ENCODE results near the gene PURA. TPM values are rescaled to one million over a fixed set of nuclear protein-coding genes. Genes with fewer than 3 reads are reported as not detected.

PURA gene
- total and polyA plus RNA-seq, 2 donors (not counting 1 experiment from before 2014, with no cell fraction given): 2.2 to 23.5 TPM

GRCh38 chr5:140126315-140127012 lies 12.6 kb downstream of the PURA start:
- no peaks in the 10 kb centered on the region for H3K9me3 ChIP-seq (ENCODE audit: control extremely low read depth in 1 of 3, control insufficient read depth in 2 of 3, insufficient read depth in 1 of 3, low read length in 2 of 3)
- H2AFZ ChIP-seq (ENCODE audit: insufficient read depth, low read depth, low read length, poor library complexity, severe bottlenecking): no peak overlapping the region
- Mint-ChIP-seq H3K4me1 (peaks cover 26% of the 10 kb centered on the region), H3K9me3 (ENCODE audit: insufficient read depth) (no peaks in the 10 kb centered on the region), H3K4me3 (no peak overlapping the region), H3K27me3 (no peaks in the 10 kb centered on the region), H3K27ac (no peak overlapping the region)
- 100% methylated on average over 4 of the region's 6 CpGs for WGBS (ENCODE audit: insufficient coverage)
- intact Hi-C loops (cut with micrococcal nuclease): no loop called here
- H3K9ac ChIP-seq (ENCODE audit: low read length): no peak overlapping the region
- peaks cover 38% of the 10 kb centered on the region for H4K20me1 ChIP-seq (ENCODE audit: control insufficient read depth, insufficient read depth, low read length, poor library complexity, severe bottlenecking)
- H3K4me3 ChIP-seq (ENCODE audit: control extremely low read depth in 1 of 5, extremely low read depth in 1 of 5, insufficient read depth in 1 of 5, low read depth in 2 of 5, low read length in 4 of 5): no peak overlapping the region
- peaks cover 54% of the 10 kb centered on the region for H3K79me2 ChIP-seq (ENCODE audit: control insufficient read depth, insufficient read depth, low read length)
- CTCF ChIA-PET: interaction anchor here (1.1 to 2.3 kb wide), 4 partner anchors 11 to 19 kb away, joined by 3 to 5 read pairs (median 4); no protein-coding TSS in a partner anchor
- no peak for DNase-seq
- no peak for ATAC-seq (ENCODE audit: low read depth)
- peaks cover 0 to 2% of the 10 kb centered on the region in 2 donors for H3K4me1 ChIP-seq (ENCODE audit: control insufficient read depth in 2 of 2, insufficient read depth in 2 of 2, low read length in 2 of 2)
- H3K27me3 ChIP-seq (replicated peaks in 1 of 4; ENCODE audit: control extremely low read depth in 1 of 4, control insufficient read depth in 3 of 4, insufficient read depth in 4 of 4, low read length in 3 of 4): no peaks in the 10 kb centered on the region
- H3K4me2 ChIP-seq (replicated peaks; ENCODE audit: low read depth, low read length, poor library complexity, severe bottlenecking): no peak overlapping the region
- H3K36me3 ChIP-seq (replicated peaks in 1 of 2; ENCODE audit: control extremely low read depth in 1 of 2, control insufficient read depth in 1 of 2, extremely low read depth in 1 of 2, insufficient read depth in 2 of 2, low read length in 1 of 2): no peaks in the 10 kb centered on the region
- H3K27ac ChIP-seq (ENCODE audit: low read length in 2 of 2): no peak overlapping the region
- TF ChIP-seq EZH2 (IDR thresholded peaks at IDR 0.05; ENCODE audit: borderline replicate concordance, insufficient read depth, low read depth, low read length, poor library complexity, severe bottlenecking) (no peak), CTCF (IDR thresholded peaks at IDR 0.05) (no peak)
- POLR2A ChIA-PET: no interaction called here

- no peak for ATAC-seq (ENCODE audit: low read depth)
- ChIA-PET POLR2A (no interaction called here), CTCF (interaction anchor here (2.3 kb wide), 1 partner anchor 13 kb away, joined by 4 read pairs; no protein-coding TSS in a partner anchor)
- Mint-ChIP-seq H3K27ac (no peak overlapping the region), H3K9me3 (ENCODE audit: insufficient read depth) (no peaks in the 10 kb centered on the region), H3K27me3 (no peaks in the 10 kb centered on the region), H3K4me3 (no peak overlapping the region), H3K4me1 (peaks cover 32% of the 10 kb centered on the region)
- H4K20me1 ChIP-seq (ENCODE audit: control insufficient read depth, insufficient read depth, low read length, poor library complexity, severe bottlenecking): peaks cover 53% of the 10 kb centered on the region
- intact Hi-C loops (cut with micrococcal nuclease): no loop called here
- no peaks in the 10 kb centered on the region for H3K27me3 ChIP-seq (replicated peaks in 1 of 4; ENCODE audit: control extremely low read depth in 1 of 4, control insufficient read depth in 3 of 4, insufficient read depth in 4 of 4, low read length in 3 of 4)
- no peaks in the 10 kb centered on the region for H3K36me3 ChIP-seq (replicated peaks in 1 of 2; ENCODE audit: control extremely low read depth in 1 of 2, control insufficient read depth in 1 of 2, extremely low read depth in 1 of 2, insufficient read depth in 2 of 2, low read length in 1 of 2)
- no peaks in the 10 kb centered on the region for H3K9me3 ChIP-seq (ENCODE audit: control extremely low read depth in 1 of 3, control insufficient read depth in 2 of 3, insufficient read depth in 1 of 3, low read length in 2 of 3)
- peaks cover 52% of the 10 kb centered on the region for H3K79me2 ChIP-seq (ENCODE audit: control insufficient read depth, insufficient read depth, low read length)
- TF ChIP-seq EZH2 (IDR thresholded peaks at IDR 0.05; ENCODE audit: borderline replicate concordance, insufficient read depth, low read depth, low read length, poor library complexity, severe bottlenecking): no peak
- TF ChIP-seq CTCF (IDR thresholded peaks at IDR 0.05): no peak
- no peak overlapping the region for H3K9ac ChIP-seq (ENCODE audit: low read length)
- peaks cover 8 to 11% of the 10 kb centered on the region in 2 donors for H3K4me1 ChIP-seq (ENCODE audit: control insufficient read depth in 2 of 2, insufficient read depth in 2 of 2, low read length in 2 of 2)
- no peak overlapping the region for H3K4me2 ChIP-seq (replicated peaks; ENCODE audit: low read depth, low read length, poor library complexity, severe bottlenecking)
- WGBS (ENCODE audit: insufficient coverage): no CpG with 5 or more reads among the region's 5 CpGs
- DNase-seq: no peak
- no peak overlapping the region for H3K27ac ChIP-seq (ENCODE audit: low read length in 2 of 2)
- no peak overlapping the region for H3K4me3 ChIP-seq (ENCODE audit: control extremely low read depth in 1 of 5, extremely low read depth in 1 of 5, insufficient read depth in 1 of 5, low read depth in 2 of 5, low read length in 4 of 5)
- no peak overlapping the region for H2AFZ ChIP-seq (ENCODE audit: insufficient read depth, low read depth, low read length, poor library complexity, severe bottlenecking)
Observed at GRCh38 chr5:140128376-140128775, 14.5 kb downstream of the PURA start.

Data from B cell (primary cell).